ENCODE measurements around the gene TLCD1. TPM values are rescaled to one million over a fixed set of nuclear protein-coding genes. Genes with fewer than 3 reads are reported as not detected.
A peak's percentile ranks its signal among the peaks of the same experiment; 100 is the strongest.

Gene TLCD1
- total and polyA plus RNA-seq, 2 of the 8 experiments (the other 6 are each of a cell fraction or from before 2014, with no cell fraction given) = 40.7 to 128 TPM

DNA sequence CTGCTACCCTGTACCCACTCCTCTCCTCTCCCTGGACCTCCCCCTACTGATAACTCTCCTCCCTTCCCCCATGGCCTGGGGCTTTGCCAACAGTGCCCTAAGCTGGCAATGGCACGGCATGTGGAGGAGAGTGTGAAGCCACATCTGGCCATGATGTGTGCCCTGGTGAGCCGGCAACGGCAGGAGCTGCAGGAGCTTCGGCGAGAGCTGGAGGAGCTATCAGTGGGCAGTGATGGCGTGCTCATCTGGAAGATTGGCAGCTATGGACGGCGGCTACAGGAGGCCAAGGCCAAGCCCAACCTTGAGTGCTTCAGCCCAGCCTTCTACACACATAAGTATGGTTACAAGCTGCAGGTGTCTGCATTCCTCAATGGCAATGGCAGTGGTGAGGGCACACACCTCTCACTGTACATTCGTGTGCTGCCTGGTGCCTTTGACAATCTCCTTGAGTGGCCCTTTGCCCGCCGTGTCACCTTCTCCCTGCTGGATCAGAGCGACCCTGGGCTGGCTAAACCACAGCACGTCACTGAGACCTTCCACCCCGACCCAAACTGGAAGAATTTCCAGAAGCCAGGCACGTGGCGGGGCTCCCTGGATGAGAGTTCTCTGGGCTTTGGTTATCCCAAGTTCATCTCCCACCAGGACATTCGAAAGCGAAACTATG is 23.0 kb upstream of the TLCD1 start (continued):
- TF ChIP-seq, protein P1, sequence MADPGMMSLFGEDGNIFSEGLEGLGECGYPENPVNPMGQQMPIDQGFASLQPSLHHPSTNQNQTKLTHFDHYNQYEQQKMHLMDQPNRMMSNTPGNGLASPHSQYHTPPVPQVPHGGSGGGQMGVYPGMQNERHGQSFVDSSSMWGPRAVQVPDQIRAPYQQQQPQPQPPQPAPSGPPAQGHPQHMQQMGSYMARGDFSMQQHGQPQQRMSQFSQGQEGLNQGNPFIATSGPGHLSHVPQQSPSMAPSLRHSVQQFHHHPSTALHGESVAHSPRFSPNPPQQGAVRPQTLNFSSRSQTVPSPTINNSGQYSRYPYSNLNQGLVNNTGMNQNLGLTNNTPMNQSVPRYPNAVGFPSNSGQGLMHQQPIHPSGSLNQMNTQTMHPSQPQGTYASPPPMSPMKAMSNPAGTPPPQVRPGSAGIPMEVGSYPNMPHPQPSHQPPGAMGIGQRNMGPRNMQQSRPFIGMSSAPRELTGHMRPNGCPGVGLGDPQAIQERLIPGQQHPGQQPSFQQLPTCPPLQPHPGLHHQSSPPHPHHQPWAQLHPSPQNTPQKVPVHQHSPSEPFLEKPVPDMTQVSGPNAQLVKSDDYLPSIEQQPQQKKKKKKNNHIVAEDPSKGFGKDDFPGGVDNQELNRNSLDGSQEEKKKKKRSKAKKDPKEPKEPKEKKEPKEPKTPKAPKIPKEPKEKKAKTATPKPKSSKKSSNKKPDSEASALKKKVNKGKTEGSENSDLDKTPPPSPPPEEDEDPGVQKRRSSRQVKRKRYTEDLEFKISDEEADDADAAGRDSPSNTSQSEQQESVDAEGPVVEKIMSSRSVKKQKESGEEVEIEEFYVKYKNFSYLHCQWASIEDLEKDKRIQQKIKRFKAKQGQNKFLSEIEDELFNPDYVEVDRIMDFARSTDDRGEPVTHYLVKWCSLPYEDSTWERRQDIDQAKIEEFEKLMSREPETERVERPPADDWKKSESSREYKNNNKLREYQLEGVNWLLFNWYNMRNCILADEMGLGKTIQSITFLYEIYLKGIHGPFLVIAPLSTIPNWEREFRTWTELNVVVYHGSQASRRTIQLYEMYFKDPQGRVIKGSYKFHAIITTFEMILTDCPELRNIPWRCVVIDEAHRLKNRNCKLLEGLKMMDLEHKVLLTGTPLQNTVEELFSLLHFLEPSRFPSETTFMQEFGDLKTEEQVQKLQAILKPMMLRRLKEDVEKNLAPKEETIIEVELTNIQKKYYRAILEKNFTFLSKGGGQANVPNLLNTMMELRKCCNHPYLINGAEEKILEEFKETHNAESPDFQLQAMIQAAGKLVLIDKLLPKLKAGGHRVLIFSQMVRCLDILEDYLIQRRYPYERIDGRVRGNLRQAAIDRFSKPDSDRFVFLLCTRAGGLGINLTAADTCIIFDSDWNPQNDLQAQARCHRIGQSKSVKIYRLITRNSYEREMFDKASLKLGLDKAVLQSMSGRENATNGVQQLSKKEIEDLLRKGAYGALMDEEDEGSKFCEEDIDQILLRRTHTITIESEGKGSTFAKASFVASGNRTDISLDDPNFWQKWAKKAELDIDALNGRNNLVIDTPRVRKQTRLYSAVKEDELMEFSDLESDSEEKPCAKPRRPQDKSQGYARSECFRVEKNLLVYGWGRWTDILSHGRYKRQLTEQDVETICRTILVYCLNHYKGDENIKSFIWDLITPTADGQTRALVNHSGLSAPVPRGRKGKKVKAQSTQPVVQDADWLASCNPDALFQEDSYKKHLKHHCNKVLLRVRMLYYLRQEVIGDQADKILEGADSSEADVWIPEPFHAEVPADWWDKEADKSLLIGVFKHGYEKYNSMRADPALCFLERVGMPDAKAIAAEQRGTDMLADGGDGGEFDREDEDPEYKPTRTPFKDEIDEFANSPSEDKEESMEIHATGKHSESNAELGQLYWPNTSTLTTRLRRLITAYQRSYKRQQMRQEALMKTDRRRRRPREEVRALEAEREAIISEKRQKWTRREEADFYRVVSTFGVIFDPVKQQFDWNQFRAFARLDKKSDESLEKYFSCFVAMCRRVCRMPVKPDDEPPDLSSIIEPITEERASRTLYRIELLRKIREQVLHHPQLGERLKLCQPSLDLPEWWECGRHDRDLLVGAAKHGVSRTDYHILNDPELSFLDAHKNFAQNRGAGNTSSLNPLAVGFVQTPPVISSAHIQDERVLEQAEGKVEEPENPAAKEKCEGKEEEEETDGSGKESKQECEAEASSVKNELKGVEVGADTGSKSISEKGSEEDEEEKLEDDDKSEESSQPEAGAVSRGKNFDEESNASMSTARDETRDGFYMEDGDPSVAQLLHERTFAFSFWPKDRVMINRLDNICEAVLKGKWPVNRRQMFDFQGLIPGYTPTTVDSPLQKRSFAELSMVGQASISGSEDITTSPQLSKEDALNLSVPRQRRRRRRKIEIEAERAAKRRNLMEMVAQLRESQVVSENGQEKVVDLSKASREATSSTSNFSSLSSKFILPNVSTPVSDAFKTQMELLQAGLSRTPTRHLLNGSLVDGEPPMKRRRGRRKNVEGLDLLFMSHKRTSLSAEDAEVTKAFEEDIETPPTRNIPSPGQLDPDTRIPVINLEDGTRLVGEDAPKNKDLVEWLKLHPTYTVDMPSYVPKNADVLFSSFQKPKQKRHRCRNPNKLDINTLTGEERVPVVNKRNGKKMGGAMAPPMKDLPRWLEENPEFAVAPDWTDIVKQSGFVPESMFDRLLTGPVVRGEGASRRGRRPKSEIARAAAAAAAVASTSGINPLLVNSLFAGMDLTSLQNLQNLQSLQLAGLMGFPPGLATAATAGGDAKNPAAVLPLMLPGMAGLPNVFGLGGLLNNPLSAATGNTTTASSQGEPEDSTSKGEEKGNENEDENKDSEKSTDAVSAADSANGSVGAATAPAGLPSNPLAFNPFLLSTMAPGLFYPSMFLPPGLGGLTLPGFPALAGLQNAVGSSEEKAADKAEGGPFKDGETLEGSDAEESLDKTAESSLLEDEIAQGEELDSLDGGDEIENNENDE (IDR thresholded peaks at IDR 0.05; ENCODE audit: insufficient replicate concordance, low read length) = no peak
- peak in 1 of 2 experiments; percentile 34; a peak in 1 of 3 replicates for TF ChIP-seq POLR2A (IDR thresholded peaks at IDR 0.05; ENCODE audit: control extremely low read depth in 1 of 2, low read depth in 2 of 2, low read length in 2 of 2)
